A673 (cell line): ENCODE measurements around the gene CHEK1. TPM values are rescaled to one million over a fixed set of nuclear protein-coding genes. Genes with fewer than 3 reads are reported as not detected.
"Not testable (repeated sequence)": the region's sequence is repeated elsewhere in the genome, so short reads cannot be mapped to it uniquely, and the experiment has no call there.

Experiments
- BruUV-seq: library from RNA; stranded (reverse); fragments of 400-500 nt; replicated peaks from 2 replicates; lab custom pipeline; 2021; lab: Mats Ljungman, UMichigan
- CTCF ChIA-PET: fragments of 300-600 bp; sonication (Branson Sonifier 250); formaldehyde crosslinking; loops from one replicate; lab custom pipeline; 2022; ENCODE audit warnings: antibody characterized with exemption; lab: Charles Lee
- POLR2A ChIA-PET: fragments of 300-600 bp; sonication (Branson Sonifier 250); formaldehyde crosslinking; loops from one replicate; lab custom pipeline; 2022; ENCODE audit warnings: antibody characterized with exemption; ENCODE audit not compliant: low non-redundant PET; lab: Charles Lee
- DNase-seq: peaks from one replicate; pipeline ENCODE4 v3.0.0-alpha.2; 2015; ENCODE audit warnings: low spot score
- H3K27ac ChIP-seq: fragments of 200-600 bp; sonication (generic); 2 replicates; pipeline ENCODE4 v1.5.1; 2016; ENCODE audit warnings: mixed run types, low read depth, mild to moderate bottlenecking, mixed read lengths, antibody characterized with exemption, low read length; ENCODE audit not compliant: poor library complexity, severe bottlenecking
- H3K27me3 ChIP-seq: fragments of 200-600 bp; sonication (generic); replicated peaks from 2 replicates; pipeline ENCODE4 v1.6.1; 2017; ENCODE audit warnings: mixed run types, low read depth, mild to moderate bottlenecking, mixed read lengths, antibody characterized with exemption, low read length; ENCODE audit not compliant: insufficient read depth, poor library complexity
- H3K36me3 ChIP-seq: fragments of 200-600 bp; sonication (generic); 2 replicates; pipeline ENCODE4 v1.6.1; 2016; ENCODE audit warnings: mixed run types, mild to moderate bottlenecking, mixed read lengths, antibody characterized with exemption, low read length; ENCODE audit not compliant: insufficient read depth, poor library complexity, severe bottlenecking
- H3K4me1 ChIP-seq: fragments of 200-600 bp; sonication (generic); 2 replicates; pipeline ENCODE4 v1.6.1; 2017; ENCODE audit warnings: mixed run types, mild to moderate bottlenecking, mixed read lengths, antibody characterized with exemption, low read length; ENCODE audit not compliant: insufficient read depth, poor library complexity, severe bottlenecking
- H3K4me3 ChIP-seq: fragments of 200-600 bp; sonication (generic); 2 replicates; pipeline ENCODE4 v1.5.1; 2016; ENCODE audit warnings: low read depth, mixed run types, mild to moderate bottlenecking, mixed read lengths, low read length; ENCODE audit not compliant: poor library complexity, severe bottlenecking
- H3K9me3 ChIP-seq: fragments of 200-600 bp; sonication (generic); 2 replicates; pipeline ENCODE4 v1.6.1; 2016; ENCODE audit warnings: mixed run types, low read depth, mild to moderate bottlenecking, mixed read lengths, antibody characterized with exemption, low read length; ENCODE audit not compliant: poor library complexity, severe bottlenecking
- CTCF ChIP-seq: fragments of 300-800, 200-600 bp; sonication (generic); conservative IDR thresholded peaks from 2 replicates; pipeline ENCODE4 v1.5.1; 2017; ENCODE audit warnings: low read depth, mild to moderate bottlenecking, antibody characterized with exemption, low read length, moderate library complexity, mixed read lengths
- EZH2 ChIP-seq: fragments of 200-600 bp; sonication (generic); IDR thresholded peaks from 2 replicates; pipeline ENCODE4 v1.6.1; 2017; ENCODE audit warnings: borderline replicate concordance, low read depth, mild to moderate bottlenecking, mixed read lengths, antibody characterized with exemption, low read length; ENCODE audit not compliant: poor library complexity, severe bottlenecking
- intact Hi-C: fragments of 100-400 bp; cut with micrococcal nuclease; formaldehyde crosslinking; loops from one replicate; pipeline ENCODE4 v1.10.0; 2022; ENCODE audit not compliant: unreplicated experiment
- total RNA-seq: library from RNA; stranded (reverse); gene quantifications from 2 replicates; pipeline ENCODE4 v1.2.3, GENCODE V29; 2021

CHEK1 gene
- total RNA-seq, 1 experiment from 2014 or later: 135 TPM

- no peak for DNase-seq
- H3K4me1 ChIP-seq: no peaks in the 10 kb centered on the region
- ChIA-PET POLR2A (no interaction called here), CTCF (interaction anchor here (0.6 kb wide), 1 partner anchor 467 kb away, joined by 3 read pairs; no protein-coding TSS in a partner anchor)
- TF ChIP-seq CTCF (no peak), EZH2 (no peak)
- H3K27ac ChIP-seq: no peak overlapping the region
- no peaks in the 10 kb centered on the region for H3K36me3 ChIP-seq
- H3K4me3 ChIP-seq: no peak overlapping the region
- intact Hi-C loops: no loop called here
- H3K9me3 ChIP-seq: no peaks in the 10 kb centered on the region
- peaks cover under 1% of the 10 kb centered on the region for H3K27me3 ChIP-seq
- no TSS peak for BruUV-seq
These were observed 77.1 kb downstream of the CHEK1 start for GRCh38 chr11:125701858-125702621.

- H3K4me3 ChIP-seq, H3K4me1 ChIP-seq, CTCF ChIA-PET, H3K27me3 ChIP-seq, H3K9me3 ChIP-seq, intact Hi-C loops, H3K27ac ChIP-seq, DNase-seq, BruUV-seq, H3K36me3 ChIP-seq: not testable (repeated sequence)
- POLR2A ChIA-PET: interaction anchor here (0.6 kb wide), 1 partner anchor 33 kb away, joined by 3 read pairs; no protein-coding TSS in a partner anchor
These were observed 79.7 kb downstream of the CHEK1 start for GRCh38 chr11:125704686-125705085.

GRCh38 chr11:125720781-125721180, 95.8 kb downstream of the CHEK1 start:
- ChIA-PET CTCF (no interaction called here), POLR2A (interaction anchor here (0.5 kb wide), 1 partner anchor 8 kb away, joined by 4 read pairs; no protein-coding TSS in a partner anchor)
- Histone ChIP-seq H3K36me3 (no peaks in the 10 kb centered on the region), H3K4me1 (no peaks in the 10 kb centered on the region), H3K4me3 (no peak overlapping the region), H3K27ac (no peak overlapping the region), H3K9me3 (no peaks in the 10 kb centered on the region), H3K27me3 (peaks cover 33% of the 10 kb centered on the region)
- no TSS peak for BruUV-seq
- no peak for DNase-seq
- intact Hi-C loops: no loop called here
- TF ChIP-seq EZH2 (no peak), CTCF (no peak)

- H3K36me3 ChIP-seq: no peaks in the 10 kb centered on the region
- no peak overlapping the region for H3K27ac ChIP-seq
- CTCF ChIA-PET: no interaction called here
- H3K4me1 ChIP-seq: no peaks in the 10 kb centered on the region
- peaks cover 46% of the 10 kb centered on the region for H3K27me3 ChIP-seq
- no TSS peak for BruUV-seq
- H3K4me3 ChIP-seq: no peak overlapping the region
- POLR2A ChIA-PET: no interaction called here
- no peaks in the 10 kb centered on the region for H3K9me3 ChIP-seq
- no peak for TF ChIP-seq EZH2
- TF ChIP-seq CTCF: peak; percentile 52
- intact Hi-C loops: loop anchor here (1.0 kb wide), 1 partner anchor 144 kb away; no protein-coding TSS in a partner anchor
- peak; percentile 40 for DNase-seq
These were observed 99.2 kb downstream of the CHEK1 start for GRCh38 chr11:125724125-125724524.
